Natural killer cell (primary cell): Measurements from ENCODE around the gene TRAPPC8. TPM values are rescaled to one million over a fixed set of nuclear protein-coding genes. Genes with fewer than 3 reads are reported as not detected.
"Not testable (repeated sequence)": the region's sequence is repeated elsewhere in the genome, so short reads cannot be mapped to it uniquely, and the experiment has no call there.

Source experiments
- ATAC-seq, 3 donors: fragments of 150-1000 bp in 2 of 3; fragments of 200-7000 bp in 1 of 3; cut with Tn5 transposase; 1 replicate in 1 of 3; 2 replicates in 2 of 3; pipeline ENCODE4 v1.10.0; 2021; ENCODE audit warnings: mild to moderate bottlenecking in 2 of 3, moderate library complexity in 2 of 3
- DNase-seq, 2 donors: peaks; one replicate each; pipeline versions ENCODE4 v3.0.0 to v3.0.0-alpha.2; 2013 to 2021; ENCODE audit warnings: mixed read lengths in 1 of 2
- H3K27ac ChIP-seq: one replicate; pipeline ENCODE4 v1.5.1; 2013; ENCODE audit warnings: mild to moderate bottlenecking, low read length
- H3K27me3 ChIP-seq: one replicate; pipeline ENCODE4 v1.6.1; 2013; ENCODE audit warnings: low read length; ENCODE audit not compliant: control insufficient read depth, insufficient read depth
- H3K36me3 ChIP-seq: one replicate; pipeline ENCODE4 v1.6.1; 2013; ENCODE audit warnings: low read length; ENCODE audit not compliant: control insufficient read depth, insufficient read depth
- H3K4me1 ChIP-seq: one replicate; pipeline ENCODE4 v1.6.1; 2013; ENCODE audit warnings: low read length; ENCODE audit not compliant: control insufficient read depth, insufficient read depth
- H3K4me3 ChIP-seq: one replicate; pipeline ENCODE4 v1.5.1; 2013; ENCODE audit warnings: low read length
- H3K9me3 ChIP-seq: one replicate; pipeline ENCODE4 v1.6.1; 2013; ENCODE audit warnings: low read length; ENCODE audit not compliant: control insufficient read depth, insufficient read depth
- H3K27ac Mint-ChIP-seq, 2 donors: one replicate each; pipeline ENCODE4 v1.8.0; 2022; ENCODE audit warnings: mild to moderate bottlenecking in 2 of 2, mixed read lengths in 2 of 2, moderate library complexity in 1 of 2
- H3K27me3 Mint-ChIP-seq, 2 donors: one replicate each; pipeline ENCODE4 v1.8.0; 2022; ENCODE audit warnings: low read depth in 2 of 2, mixed read lengths in 2 of 2
- H3K36me3 Mint-ChIP-seq: one replicate; pipeline ENCODE4 v1.8.0; 2022; ENCODE audit warnings: mixed read lengths
- H3K4me1 Mint-ChIP-seq, 2 donors: one replicate each; pipeline ENCODE4 v1.8.0; 2022; ENCODE audit warnings: mixed read lengths in 2 of 2
- H3K4me3 Mint-ChIP-seq: one replicate; pipeline ENCODE4 v1.8.0; 2022; ENCODE audit warnings: mild to moderate bottlenecking, moderate library complexity, mixed read lengths
- H3K9me3 Mint-ChIP-seq, 2 donors: one replicate each; pipeline ENCODE4 v1.8.0; 2022; ENCODE audit warnings: mixed read lengths in 2 of 2
- WGBS: methylation state at CpG from one replicate; pipeline ENCODE4 v1.1.7; 2013; ENCODE audit warnings: missing lambda C conversion rate; ENCODE audit not compliant: insufficient coverage; 5-methylcytosine and 5-hydroxymethylcytosine counted together
- intact Hi-C: fragments of 100-400 bp; cut with micrococcal nuclease; formaldehyde crosslinking; loops from one replicate; pipeline ENCODE4 v1.14.2; 2022
- total RNA-seq, 4 donors: library from RNA; stranded (reverse); fragments of 120-200 nt in 1 of 4; gene quantifications; one replicate each; pipeline versions ENCODE4 v1.2.3 to v1.2.4, GENCODE V29; 2013 to 2022
- TF ChIP-seq, protein P1 (sequence below): fragments of 200-600 bp; IDR thresholded peaks from one replicate; pipeline ENCODE4 v1.8.0; 2022; ENCODE audit warnings: antibody characterized with exemption

The TRAPPC8 gene
- total RNA-seq, 3 donors from 2014 or later (not counting 1 experiment from before 2014, with no cell fraction given), result 38.5 to 51.2 (median 41.4) TPM

DNA sequence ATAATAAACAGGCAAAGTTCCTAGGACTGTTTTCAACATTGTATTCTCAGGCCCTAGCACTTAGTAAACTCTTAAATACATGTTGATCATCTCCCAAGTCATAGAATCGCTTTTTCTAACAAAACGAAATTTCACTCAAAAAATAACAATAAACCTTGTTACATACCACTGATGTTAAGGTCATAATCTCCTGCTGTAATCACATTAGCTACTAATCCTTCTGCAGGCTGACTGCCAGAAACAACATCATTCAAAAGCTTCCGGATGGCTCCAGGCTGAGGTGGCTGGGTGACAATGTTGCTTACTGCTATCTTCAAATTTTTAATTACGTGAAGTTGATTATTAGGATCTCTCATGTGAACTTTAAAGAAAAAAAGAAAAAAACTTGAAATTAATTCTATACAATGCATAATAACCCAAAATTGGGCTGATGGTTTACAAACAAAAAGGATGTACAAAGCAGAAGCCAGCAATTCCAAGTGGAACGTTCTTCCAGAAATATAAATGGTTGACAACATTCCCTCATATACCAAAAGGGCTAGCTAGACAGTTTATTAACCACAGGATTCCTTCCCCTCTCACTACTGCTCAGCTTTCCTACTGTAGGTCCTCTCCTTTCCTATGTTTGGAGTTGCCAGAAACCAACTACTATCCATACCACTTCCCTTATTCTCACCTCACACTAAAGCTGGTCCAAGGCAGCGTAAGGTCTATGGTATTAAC lies 11.6 kb downstream of the TRAPPC8 start:
- WGBS, result 93% methylated on average over 4 of the region's 6 CpGs
- Mint-ChIP-seq H3K27ac (peak overlapping the region in 1 of 2 donors; percentile 54), H3K36me3 (no peaks in the 10 kb centered on the region), H3K4me3 (no peak overlapping the region), H3K27me3 (no peaks in the 10 kb centered on the region), H3K9me3 (no peaks in the 10 kb centered on the region), H3K4me1 (peaks cover 12 to 13% of the 10 kb centered on the region in 2 donors)
- H3K27me3 ChIP-seq, result no peaks in the 10 kb centered on the region
- DNase-seq (no peak), ATAC-seq (no peak)
- H3K4me1 ChIP-seq, result no peaks in the 10 kb centered on the region
- intact Hi-C loops, result no loop called here
- H3K36me3 ChIP-seq, result peaks cover 37% of the 10 kb centered on the region
- H3K9me3 ChIP-seq, result no peaks in the 10 kb centered on the region
- H3K27ac ChIP-seq, result no peak overlapping the region
- TF ChIP-seq, protein P1, sequence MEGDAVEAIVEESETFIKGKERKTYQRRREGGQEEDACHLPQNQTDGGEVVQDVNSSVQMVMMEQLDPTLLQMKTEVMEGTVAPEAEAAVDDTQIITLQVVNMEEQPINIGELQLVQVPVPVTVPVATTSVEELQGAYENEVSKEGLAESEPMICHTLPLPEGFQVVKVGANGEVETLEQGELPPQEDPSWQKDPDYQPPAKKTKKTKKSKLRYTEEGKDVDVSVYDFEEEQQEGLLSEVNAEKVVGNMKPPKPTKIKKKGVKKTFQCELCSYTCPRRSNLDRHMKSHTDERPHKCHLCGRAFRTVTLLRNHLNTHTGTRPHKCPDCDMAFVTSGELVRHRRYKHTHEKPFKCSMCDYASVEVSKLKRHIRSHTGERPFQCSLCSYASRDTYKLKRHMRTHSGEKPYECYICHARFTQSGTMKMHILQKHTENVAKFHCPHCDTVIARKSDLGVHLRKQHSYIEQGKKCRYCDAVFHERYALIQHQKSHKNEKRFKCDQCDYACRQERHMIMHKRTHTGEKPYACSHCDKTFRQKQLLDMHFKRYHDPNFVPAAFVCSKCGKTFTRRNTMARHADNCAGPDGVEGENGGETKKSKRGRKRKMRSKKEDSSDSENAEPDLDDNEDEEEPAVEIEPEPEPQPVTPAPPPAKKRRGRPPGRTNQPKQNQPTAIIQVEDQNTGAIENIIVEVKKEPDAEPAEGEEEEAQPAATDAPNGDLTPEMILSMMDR, result no peak
- H3K4me3 ChIP-seq, result no peak overlapping the region

GRCh38 chr18:31929273-31929672 lies 13.7 kb downstream of the TRAPPC8 start:
- no peak for ATAC-seq
- DNase-seq, result no peak
- intact Hi-C loops, result no loop called here

GRCh38 chr18:31926988-31927387 lies 15.9 kb downstream of the TRAPPC8 start:
- H3K9me3 Mint-ChIP-seq, ATAC-seq, H3K4me3 Mint-ChIP-seq, H3K27me3 Mint-ChIP-seq, H3K9me3 ChIP-seq, H3K36me3 Mint-ChIP-seq, H3K4me1 ChIP-seq, intact Hi-C loops, H3K27ac ChIP-seq, DNase-seq, H3K4me3 ChIP-seq, H3K27me3 ChIP-seq: not testable (repeated sequence)
- Mint-ChIP-seq H3K4me1 (peaks cover 13 to 22% of the 10 kb centered on the region in 2 donors), H3K27ac (peak overlapping the region in 1 of 2 donors; percentile 50)
- H3K36me3 ChIP-seq, result peaks cover 53% of the 10 kb centered on the region
- 99% methylated on average over 4 of the region's 5 CpGs for WGBS

More at GRCh38 chr18:31929273-31929672, 13.7 kb downstream of the TRAPPC8 start:
- peaks cover 20 to 22% of the 10 kb centered on the region in 2 donors for H3K4me1 Mint-ChIP-seq
- H3K36me3 Mint-ChIP-seq, result no peaks in the 10 kb centered on the region
- no peak overlapping the region for H3K4me3 Mint-ChIP-seq
- H3K27me3 Mint-ChIP-seq, result no peaks in the 10 kb centered on the region
- TF ChIP-seq, protein P1, result no peak
- no peaks in the 10 kb centered on the region for H3K4me1 ChIP-seq
- H3K27me3 ChIP-seq, result no peaks in the 10 kb centered on the region
- H3K27ac Mint-ChIP-seq, result no peak overlapping the region
- H3K9me3 ChIP-seq, result no peaks in the 10 kb centered on the region
- H3K27ac ChIP-seq, result no peak overlapping the region
- peaks cover 46% of the 10 kb centered on the region for H3K36me3 ChIP-seq
- H3K4me3 ChIP-seq, result no peak overlapping the region
- no peaks in the 10 kb centered on the region for H3K9me3 Mint-ChIP-seq

DNA sequence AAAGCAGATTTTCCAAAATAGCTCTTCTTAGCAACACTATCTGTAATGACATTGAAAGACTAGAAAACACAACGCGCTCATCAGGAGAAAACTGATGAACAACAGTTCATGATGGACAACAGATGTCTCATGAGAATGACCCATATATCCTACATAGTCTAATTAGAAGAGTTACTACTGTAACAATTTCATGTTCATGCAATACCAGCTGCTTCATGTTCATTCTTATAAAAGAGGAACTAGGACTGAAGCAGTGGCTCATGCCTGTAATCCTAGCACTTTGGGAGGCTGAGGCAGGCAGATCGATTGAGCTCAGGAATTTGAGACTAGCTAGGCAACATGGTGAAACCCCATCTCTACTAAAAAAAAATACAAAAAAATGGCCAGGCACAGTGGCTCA lies 22.7 kb downstream of the TRAPPC8 start:
- peak overlapping the region in 1 of 2 donors; percentile 46 for H3K27ac Mint-ChIP-seq

GRCh38 chr18:31919366-31919765 lies 23.6 kb downstream of the TRAPPC8 start:
- H3K27ac Mint-ChIP-seq, result peak overlapping the region in 1 of 2 donors; percentile 29
- not testable (repeated sequence) for H3K36me3 Mint-ChIP-seq

More for the DNA sequence above, 22.7 kb downstream of the TRAPPC8 start:
- intact Hi-C loops, result no loop called here
- Mint-ChIP-seq H3K4me1 (peaks cover 11 to 13% of the 10 kb centered on the region in 2 donors), H3K27me3 (no peaks in the 10 kb centered on the region), H3K4me3 (no peak overlapping the region), H3K36me3 (no peaks in the 10 kb centered on the region), H3K9me3 (no peaks in the 10 kb centered on the region)
- Histone ChIP-seq H3K27me3 (no peaks in the 10 kb centered on the region), H3K4me3 (no peak overlapping the region), H3K36me3 (peaks cover 27% of the 10 kb centered on the region), H3K27ac (no peak overlapping the region), H3K4me1 (no peaks in the 10 kb centered on the region), H3K9me3 (no peaks in the 10 kb centered on the region)
- 95% methylated on average over 3 of the region's 3 CpGs for WGBS
- no peak for DNase-seq
- TF ChIP-seq, protein P1, result no peak
- no peak for ATAC-seq

More at GRCh38 chr18:31919366-31919765, 23.6 kb downstream of the TRAPPC8 start:
- 87% methylated on average over 2 of the region's 5 CpGs for WGBS
- intact Hi-C loops, H3K9me3 ChIP-seq, H3K27me3 ChIP-seq, H3K4me1 ChIP-seq, ATAC-seq, H3K4me3 ChIP-seq, H3K27ac ChIP-seq, H3K4me3 Mint-ChIP-seq, H3K27me3 Mint-ChIP-seq, DNase-seq, H3K9me3 Mint-ChIP-seq: not testable (repeated sequence)
- peaks cover 10 to 11% of the 10 kb centered on the region in 2 donors for H3K4me1 Mint-ChIP-seq
- peaks cover 34% of the 10 kb centered on the region for H3K36me3 ChIP-seq
